ENCODE data around the gene PVALEF.

Gene PVALEF

GRCh38 chr17:81197409-81197795 lies 32.1 kb downstream of the PVALEF start:
- no peak for DNase-seq (ENCODE audit: low read depth)

GRCh38 chr17:81197831-81198490 lies 32.7 kb downstream of the PVALEF start:
- DNase-seq (ENCODE audit: low read depth) = no peak

- no peak for DNase-seq (ENCODE audit: low read depth)
Measured at GRCh38 chr17:81198826-81199481, 33.6 kb downstream of the PVALEF start.

- no peak for DNase-seq (ENCODE audit: low read depth)
Measured at GRCh38 chr17:81199482-81199830, 34.1 kb downstream of the PVALEF start.

GRCh38 chr17:81200201-81200600 lies 34.9 kb downstream of the PVALEF start:
- DNase-seq (ENCODE audit: low read depth) = no peak

GRCh38 chr17:81200695-81201580 lies 35.6 kb downstream of the PVALEF start:
- no peak for DNase-seq (ENCODE audit: low read depth)

GRCh38 chr17:81202318-81202717 lies 37.0 kb downstream of the PVALEF start:
- DNase-seq (ENCODE audit: low read depth) = no peak

GRCh38 chr17:81203136-81203535 lies 37.8 kb downstream of the PVALEF start:
- no peak for DNase-seq (ENCODE audit: low read depth)

- no peak for DNase-seq (ENCODE audit: low read depth)
Measured at GRCh38 chr17:81204578-81204977, 39.3 kb downstream of the PVALEF start.

GRCh38 chr17:81206166-81206565 lies 40.9 kb downstream of the PVALEF start:
- no peak for DNase-seq (ENCODE audit: low read depth)

- DNase-seq (ENCODE audit: low read depth) = no peak
Measured at GRCh38 chr17:81206657-81207056, 41.4 kb downstream of the PVALEF start.

- DNase-seq (ENCODE audit: low read depth) = no peak
Measured at GRCh38 chr17:81207610-81208581, 42.6 kb downstream of the PVALEF start.

GRCh38 chr17:81208651-81209050 lies 43.3 kb downstream of the PVALEF start:
- no peak for DNase-seq (ENCODE audit: low read depth)

GRCh38 chr17:81209141-81209540 lies 43.8 kb downstream of the PVALEF start:
- no peak for DNase-seq (ENCODE audit: low read depth)

GRCh38 chr17:81210466-81210865 lies 45.2 kb downstream of the PVALEF start:
- DNase-seq (ENCODE audit: low read depth) = no peak

- no peak for DNase-seq (ENCODE audit: low read depth)
Measured at GRCh38 chr17:81210868-81211267, 45.6 kb downstream of the PVALEF start.

- no peak for DNase-seq (ENCODE audit: low read depth)
Measured at GRCh38 chr17:81212365-81212764, 47.1 kb downstream of the PVALEF start.

- DNase-seq (ENCODE audit: low read depth) = no peak
Measured at GRCh38 chr17:81213978-81214377, 48.7 kb downstream of the PVALEF start.

- DNase-seq (ENCODE audit: low read depth) = no peak
Measured at GRCh38 chr17:81217491-81217890, 52.2 kb downstream of the PVALEF start.

GRCh38 chr17:81218459-81218858 lies 53.2 kb downstream of the PVALEF start:
- DNase-seq (ENCODE audit: low read depth) = no peak

GRCh38 chr17:81218991-81219390 lies 53.7 kb downstream of the PVALEF start:
- no peak for DNase-seq (ENCODE audit: low read depth)
